Right ventricle myocardium superior (tissue), 1 donor: ENCODE data around the gene RPL7L1. TPM values are rescaled to one million over a fixed set of nuclear protein-coding genes. Genes with fewer than 3 reads are reported as not detected.
"Not testable (repeated sequence)": the region's sequence is repeated elsewhere in the genome, so short reads cannot be mapped to it uniquely, and the experiment has no call there.

Experiments used
- ATAC-seq: fragments of 200-7000 bp; cut with Tn5 transposase; one replicate; pipeline ENCODE4 v1.9.1; 2020; ENCODE audit warnings: mild to moderate bottlenecking; ENCODE audit not compliant: poor library complexity
- DNase-seq: peaks from one replicate; pipeline ENCODE4 v3.0.0-alpha.2; 2020
- intact Hi-C: fragments of 100-400 bp; cut with DNase I; formaldehyde crosslinking; loops from one replicate; pipeline ENCODE4 v1.11.2; 2022
- long read RNA-seq: library from polyadenylated mRNA; unstranded; transcript quantifications from one replicate; pipeline ENCODE4 v2.0.0, GENCODE V29; 2021
- total RNA-seq: library from RNA; stranded (reverse); fragmentation: NEBNext Ultra II Directional; extraction: Animal tissue kit (Norgen Biotek cat#: 25700); gene quantifications from one replicate; pipeline ENCODE4 v1.2.1, GENCODE V29; 2021
- donor health status: DM: no; HTN: yes; CAD: no; lungs with severe emphysema.

The RPL7L1 gene
- total RNA-seq = 39.5 TPM
- long read RNA-seq, full-length matches to known transcripts = 22 of 36 reads
- long read RNA-seq, partial matches to known transcripts = 4 of 36 reads
- long read RNA-seq, other reads (novel, unspliced or antisense) = 10 of 36 reads

DNA sequence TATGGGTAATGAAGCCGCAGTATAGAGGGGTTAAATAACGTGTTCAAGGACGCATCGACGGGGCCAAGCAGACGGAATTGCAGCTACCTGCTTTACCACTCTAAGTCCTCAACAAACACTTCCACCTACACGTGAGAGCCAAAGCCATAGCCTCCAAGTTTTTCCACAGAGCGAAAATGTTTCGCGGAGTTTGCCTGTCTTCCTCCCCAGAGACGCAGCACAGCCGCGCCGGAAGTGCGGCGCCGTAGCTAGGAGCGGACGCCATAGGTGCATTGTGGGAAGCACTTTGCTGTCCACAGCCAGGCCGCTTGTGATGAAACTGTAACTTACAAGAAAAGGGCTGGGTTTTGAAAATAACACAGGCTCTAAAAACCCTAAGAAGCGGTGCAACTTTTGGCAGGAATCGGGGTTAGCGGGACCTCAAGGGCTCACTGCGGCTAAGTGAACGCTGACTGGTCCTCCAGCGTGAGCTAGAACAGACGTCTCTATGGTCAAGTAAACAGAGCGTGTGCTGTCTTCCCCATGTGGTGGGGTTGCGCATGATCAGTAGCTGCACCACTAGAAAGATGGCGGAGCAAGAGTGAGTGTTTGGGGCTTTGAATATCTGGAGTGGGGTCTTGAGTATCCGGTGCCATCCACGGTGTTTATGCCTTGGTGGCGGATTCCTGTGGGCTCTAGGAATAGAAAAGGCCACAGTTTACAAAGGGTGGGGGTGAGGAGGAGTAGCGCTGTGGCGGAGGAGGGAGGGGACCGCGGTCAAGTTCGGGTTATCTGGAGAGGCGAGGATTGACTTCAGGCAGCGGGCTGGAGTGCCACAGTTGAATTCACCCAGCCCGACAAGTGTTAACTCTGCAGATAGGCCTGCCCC lies at the start of gene RPL7L1:
TSS of gene RPL7L1 (plus strand) at position 245 of the 868 bp plus-strand sequence. CDS start at position 540, 295 bp downstream.
- intact Hi-C loops = loop anchor here (5.0 kb wide), 1 partner anchor 217 kb away; no protein-coding TSS in a partner anchor
- ATAC-seq (peak; percentile 98), DNase-seq (peak; percentile 90)

DNA sequence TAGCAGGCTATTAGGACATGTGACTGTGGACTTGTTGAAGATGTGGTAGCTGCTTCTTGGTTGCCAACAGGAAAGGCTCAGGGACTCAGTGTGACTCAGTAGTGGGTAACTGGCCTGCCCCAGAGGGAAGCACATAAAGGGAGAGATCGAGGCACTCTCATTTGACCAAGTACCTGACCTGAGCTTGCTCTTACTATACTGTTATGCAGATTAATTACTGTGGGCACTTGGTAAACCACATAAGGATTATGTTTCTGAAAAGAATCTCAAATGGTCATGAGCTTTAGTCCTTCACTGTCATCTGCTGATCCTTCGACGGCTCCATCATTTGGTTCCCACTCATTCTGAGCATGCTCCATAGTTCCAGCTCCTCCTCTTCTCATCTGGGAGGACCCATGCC lies 48.2 kb upstream of the RPL7L1 start:
- intact Hi-C loops = no loop called here
- no peak for ATAC-seq

DNA sequence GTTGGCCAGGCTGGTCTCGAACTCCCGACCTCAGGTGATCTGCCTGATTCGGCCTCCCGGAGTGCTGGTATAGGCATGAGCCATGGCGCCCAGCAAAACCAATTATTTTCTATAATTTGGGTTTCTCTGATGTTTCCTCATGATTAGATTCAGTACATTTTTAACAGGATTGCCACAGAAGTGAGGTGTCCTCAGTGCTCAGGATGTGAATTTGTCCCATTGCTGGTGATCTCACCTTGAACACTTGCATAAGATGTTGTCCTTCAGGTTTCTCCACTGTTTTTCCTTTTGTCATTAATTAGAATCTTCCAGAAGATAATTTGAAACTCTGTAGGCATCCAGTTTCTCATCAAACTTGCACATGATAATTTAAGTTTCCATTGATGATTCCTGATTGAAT lies 45.4 kb upstream of the RPL7L1 start:
- intact Hi-C loops = no loop called here
- ATAC-seq (no peak), DNase-seq (no peak)

More for the DNA sequence above, 48.2 kb upstream of the RPL7L1 start:
- DNase-seq = no peak

DNA sequence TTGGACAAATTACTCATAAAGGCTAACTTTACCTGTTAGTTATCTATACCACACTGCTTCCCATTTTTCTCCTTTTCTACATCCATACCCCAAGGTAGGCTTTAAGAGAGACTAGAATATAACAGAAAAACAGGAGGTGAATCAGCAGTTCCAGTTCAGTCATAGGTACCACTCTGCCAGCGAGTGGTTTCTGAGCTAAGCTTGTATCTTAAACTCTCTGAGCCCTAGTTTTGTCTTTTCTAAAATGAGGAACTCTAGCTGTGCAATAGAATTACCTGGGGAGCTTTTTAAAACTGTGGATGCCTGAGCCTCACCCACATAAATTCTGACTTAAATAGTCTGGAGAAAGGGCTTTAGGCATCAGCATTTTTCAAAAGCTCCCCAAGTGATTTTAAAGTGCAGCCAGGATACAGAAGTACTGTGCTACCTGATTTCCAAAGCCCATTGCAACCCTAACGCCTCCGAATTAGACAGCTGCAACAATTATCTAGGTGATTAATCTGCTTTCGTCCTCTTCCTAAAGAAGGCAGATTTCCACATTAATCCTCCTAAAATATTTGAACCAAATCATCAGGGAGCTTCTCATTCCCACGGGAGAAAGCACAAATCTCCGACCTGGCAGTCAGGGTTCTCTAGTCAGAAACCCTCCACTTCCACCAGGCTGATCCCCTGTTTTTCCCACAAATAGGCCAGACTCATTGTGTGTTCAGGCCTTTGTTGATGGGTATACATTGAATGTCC lies 37.4 kb upstream of the RPL7L1 start:
- intact Hi-C loops = no loop called here
- ATAC-seq = no peak
- DNase-seq = no peak

DNA sequence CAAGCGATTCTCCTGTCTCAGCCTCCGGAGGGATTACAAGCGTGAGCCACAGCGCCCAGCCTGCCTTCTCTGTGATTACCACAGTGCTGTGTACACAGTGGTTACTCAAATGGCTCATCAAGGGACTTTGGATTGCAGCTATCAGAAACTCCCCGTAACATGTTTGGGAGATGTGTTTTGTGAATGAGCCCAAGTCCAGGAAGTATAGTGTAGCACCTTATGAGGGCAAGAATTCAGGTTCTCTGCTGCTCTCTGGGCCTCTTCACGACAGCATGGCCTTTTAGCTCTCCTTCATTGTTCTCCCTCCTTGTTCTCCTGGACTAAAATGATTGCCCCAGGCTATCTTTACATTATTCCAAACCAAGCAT lies 34.1 kb upstream of the RPL7L1 start:
- intact Hi-C loops = no loop called here
- DNase-seq (no peak), ATAC-seq (no peak)

DNA sequence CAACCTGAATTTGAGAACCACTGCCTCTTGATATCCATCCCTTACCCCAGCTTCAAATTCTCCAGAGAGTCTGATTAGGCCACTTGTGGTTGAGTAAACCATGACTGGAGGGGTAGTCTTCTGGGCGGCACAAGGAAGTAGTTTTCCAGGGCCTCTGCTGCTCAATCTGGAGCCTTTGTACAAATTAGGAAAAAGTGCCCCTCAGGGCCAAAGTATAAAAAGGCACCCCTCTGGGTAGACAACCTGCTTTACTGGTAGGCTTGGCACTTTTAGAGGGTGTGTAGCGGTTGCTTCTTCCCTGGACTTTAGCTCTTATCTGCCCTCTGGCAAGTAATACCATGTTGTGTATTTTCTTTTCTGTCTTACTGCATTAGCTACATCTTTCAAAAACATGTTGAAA lies 32.9 kb upstream of the RPL7L1 start:
- DNase-seq (no peak), ATAC-seq (no peak)
- intact Hi-C loops = no loop called here

DNA sequence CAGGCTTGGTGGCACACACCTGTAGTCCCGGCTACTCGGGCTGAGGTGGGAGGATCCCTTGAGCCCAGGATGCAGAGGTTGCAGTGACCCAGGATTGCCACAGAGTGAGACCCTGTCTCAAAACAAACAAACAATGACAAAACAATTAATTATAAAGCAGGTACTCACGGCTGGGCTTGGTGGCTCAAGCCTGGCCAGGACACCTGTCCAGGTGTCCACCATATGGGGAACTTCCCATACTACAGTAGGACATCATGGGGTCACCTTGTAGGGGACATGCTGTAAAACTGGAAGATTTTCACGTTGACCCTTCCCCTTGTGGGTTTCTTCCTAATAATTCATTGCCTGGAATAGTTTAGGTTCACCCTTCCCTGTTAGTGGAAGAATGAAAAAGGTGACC lies 30.7 kb upstream of the RPL7L1 start:
- intact Hi-C loops = no loop called here
- ATAC-seq = no peak
- DNase-seq = no peak

DNA sequence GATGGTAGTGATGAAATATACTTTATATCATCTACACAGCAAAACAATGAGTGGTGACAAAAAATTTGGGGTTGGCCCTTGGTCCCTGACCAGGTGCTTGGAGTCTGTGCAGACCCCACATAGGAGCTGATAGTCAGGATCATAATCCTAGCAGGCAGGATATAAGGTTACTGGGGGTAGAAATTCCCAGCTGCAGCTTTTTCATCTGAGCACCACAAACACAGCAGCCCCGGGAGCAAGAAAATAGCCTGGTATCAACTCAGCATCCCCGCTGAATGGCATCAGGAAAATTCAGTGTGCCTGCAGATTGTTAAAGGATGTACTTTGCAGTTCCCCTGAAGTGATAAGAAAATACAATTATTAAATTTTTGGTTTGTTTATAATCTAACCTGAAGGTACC lies 27.8 kb upstream of the RPL7L1 start:
- ATAC-seq (no peak), DNase-seq (no peak)
- intact Hi-C loops = no loop called here

DNA sequence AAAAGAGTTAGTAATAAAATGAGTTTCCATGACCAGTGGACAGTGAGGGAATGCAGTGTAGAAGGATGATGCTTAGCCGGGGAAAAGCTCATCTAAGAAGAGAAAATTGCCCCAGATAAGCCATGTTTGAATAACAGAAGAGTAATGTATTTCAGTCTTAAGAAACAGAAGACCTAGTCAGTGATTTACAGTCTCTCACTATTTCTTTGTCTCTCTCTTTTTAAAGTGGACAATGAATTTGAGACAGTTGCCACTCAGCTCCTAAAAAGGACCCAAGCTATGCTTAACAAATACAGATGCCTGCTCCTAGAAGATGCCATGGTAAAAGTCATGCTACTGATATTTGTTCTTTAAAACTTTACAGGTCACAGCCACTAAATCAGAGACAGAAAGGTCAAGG lies 19.4 kb upstream of the RPL7L1 start:
- DNase-seq = no peak
- intact Hi-C loops = no loop called here
- ATAC-seq = no peak

DNA sequence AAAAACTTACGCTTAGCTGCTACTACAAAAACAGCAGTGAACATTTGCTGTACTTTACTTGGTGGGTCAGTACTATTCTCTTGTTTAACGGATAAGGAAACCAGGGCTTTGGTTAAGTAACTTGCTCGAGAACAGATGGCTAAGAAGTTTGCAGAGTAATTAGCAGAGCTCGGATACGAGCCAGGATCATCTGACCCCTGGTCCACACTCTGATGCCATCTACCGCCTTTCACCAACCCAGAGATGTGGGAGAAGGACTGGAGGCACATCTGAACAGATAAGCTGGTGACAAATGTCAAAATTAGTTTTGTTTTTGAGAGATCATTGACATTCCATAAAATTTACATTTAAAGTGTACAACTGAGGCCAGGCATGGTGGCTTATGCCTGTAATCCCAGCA lies 18.9 kb upstream of the RPL7L1 start:
- intact Hi-C loops = no loop called here
- DNase-seq (no peak), ATAC-seq (no peak)

DNA sequence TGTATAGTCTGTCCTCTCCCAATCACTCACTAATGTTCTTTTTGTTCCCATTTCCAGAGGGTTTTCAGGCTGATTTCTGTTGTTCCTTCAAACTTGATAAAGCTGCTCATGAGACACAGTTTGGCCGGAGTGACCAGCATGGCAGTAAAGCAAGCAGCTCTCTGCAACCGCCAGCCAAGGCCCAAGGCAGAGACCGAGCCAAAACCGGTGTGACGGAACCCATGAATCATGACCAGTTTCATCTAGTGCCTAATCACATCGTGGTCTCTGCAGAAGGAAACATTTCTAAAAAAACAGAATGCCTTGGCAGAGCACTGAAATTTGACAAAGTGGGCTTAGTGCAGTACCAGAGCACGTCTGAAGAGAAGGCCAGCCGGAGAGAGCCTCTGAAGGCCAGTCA lies 14.8 kb upstream of the RPL7L1 start:
- DNase-seq (no peak), ATAC-seq (no peak)
- intact Hi-C loops = loop anchor here (5.0 kb wide), 1 partner anchor 197 kb away; no protein-coding TSS in a partner anchor

DNA sequence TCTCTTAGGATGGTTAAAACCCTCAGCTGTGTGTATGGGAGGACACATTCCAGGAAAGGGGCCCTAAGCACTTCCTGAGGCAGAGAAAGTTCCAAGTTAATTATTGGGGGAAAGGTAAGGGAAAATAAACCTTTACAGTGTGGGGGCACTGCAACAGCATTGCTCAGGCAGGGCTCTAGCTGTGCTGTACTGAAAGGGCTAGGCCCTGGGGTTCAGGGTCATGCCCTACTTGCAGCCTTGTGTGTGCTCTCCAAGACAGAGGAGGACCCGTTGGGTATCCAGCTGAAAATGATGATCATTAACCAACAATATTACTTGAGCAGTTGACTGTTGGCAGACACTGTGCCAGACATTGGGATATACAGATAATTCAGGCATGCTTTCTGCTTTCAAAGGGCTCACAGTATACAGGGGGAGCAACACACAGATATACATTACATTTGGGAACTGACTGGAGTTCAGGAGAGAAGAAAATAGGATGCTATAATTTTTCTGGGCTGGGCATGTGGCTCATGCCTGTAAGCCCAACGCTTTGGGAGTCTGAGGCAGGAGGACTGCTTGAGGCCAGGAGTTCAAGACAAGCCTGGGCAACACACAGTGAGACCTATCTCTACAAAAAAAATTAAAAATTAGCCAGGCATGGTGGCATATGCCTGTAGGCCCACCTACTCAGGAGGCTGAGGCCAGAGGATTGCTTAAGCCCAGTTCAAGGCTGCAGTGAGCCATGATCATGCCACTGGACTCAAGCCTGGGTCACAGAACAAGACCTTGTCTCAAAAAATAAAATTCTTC lies 9.1 kb upstream of the RPL7L1 start:
- intact Hi-C loops = no loop called here
- DNase-seq = no peak
- ATAC-seq = no peak

DNA sequence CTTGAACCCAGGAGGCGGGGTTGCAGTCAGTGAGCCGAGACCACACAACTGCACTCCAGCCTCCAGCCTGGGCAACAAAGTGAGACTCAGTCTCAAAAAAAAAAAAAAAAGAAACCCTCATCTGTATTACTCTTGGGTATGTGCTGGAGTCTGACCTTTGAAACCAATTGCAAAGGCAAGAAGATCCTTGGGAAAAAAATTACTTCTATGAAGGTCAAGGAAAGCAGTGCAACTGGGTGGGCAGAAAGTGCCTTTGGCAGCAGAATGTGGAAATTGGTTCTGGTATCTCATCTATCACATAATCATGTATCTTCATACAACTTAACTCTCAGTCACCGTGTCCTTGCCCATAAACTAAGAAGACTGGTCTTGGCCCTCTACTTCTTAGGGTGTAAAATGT lies 7.7 kb upstream of the RPL7L1 start:
- intact Hi-C loops = no loop called here
- DNase-seq (no peak), ATAC-seq (no peak)

DNA sequence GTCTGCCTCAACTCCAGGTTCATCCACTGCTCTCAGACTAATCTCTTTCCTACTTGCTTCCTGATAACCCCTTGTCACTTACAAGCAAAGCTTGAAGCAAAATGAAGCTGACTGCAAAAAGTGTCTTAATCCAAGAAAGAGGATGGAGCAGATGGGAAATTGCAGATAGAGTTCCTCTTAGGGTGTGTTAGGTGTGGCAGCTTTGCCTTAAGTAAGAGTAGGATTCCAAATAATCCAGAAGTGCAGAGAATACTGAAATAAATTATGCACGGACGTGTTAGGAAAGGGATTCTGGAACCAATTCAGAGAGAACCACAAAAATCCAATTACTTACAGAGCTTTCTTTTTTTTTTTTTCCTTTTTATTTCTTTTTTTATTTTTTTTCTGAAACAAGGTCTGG lies 6.1 kb upstream of the RPL7L1 start:
- intact Hi-C loops = no loop called here
- no peak for ATAC-seq
- no peak for DNase-seq

DNA sequence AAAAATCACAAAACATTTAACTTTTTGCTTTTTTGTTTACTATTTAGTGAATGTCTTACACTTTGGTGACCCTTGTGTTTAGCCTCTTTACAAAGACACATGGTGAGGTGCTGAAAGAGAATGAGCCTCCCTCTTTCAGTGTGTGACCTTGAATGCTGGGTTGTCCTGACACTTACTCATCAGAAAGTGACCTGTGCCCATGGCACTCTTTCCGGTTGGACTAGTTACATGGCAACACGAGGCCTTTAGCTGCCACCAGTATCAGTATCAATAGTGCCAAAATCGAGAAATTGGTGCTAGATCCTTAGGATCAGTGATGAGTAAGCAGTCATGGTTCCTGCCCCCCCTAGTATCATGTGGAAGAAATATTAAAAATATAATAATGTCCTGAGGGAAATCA lies 1.7 kb upstream of the RPL7L1 start:
- intact Hi-C loops = loop anchor here (5.0 kb wide), 1 partner anchor 215 kb away; no protein-coding TSS in a partner anchor
- DNase-seq (no peak), ATAC-seq (no peak)

DNA sequence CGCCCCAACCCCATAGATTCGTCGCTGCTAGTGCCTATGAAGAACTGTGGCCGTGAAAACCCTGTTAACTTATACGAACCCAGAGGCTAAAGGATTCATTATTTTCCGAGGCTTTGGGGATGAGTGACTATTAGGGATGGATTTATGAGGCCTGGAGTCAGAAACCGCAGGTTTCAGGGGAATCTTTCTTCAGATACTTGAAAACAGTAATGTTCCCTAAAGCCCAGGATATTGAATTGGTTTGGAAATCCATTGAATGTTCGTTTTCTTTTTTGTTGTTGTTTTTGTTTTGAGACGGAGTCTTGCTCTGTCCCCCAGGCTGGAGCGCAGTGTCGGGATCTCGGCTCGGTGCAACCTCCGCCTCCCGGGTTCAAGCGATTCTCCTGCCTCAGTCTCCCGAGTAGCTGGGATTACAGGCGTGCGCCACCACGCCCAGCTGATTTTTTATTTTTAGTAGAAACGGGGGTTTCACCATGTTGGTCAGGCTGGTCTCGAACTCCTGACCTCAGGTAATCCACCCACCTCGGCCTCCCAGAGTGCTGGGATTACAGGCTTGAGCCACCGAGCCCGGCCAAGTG lies 913 bp downstream of the RPL7L1 start:
- intact Hi-C loops, ATAC-seq, DNase-seq: not testable (repeated sequence)

DNA sequence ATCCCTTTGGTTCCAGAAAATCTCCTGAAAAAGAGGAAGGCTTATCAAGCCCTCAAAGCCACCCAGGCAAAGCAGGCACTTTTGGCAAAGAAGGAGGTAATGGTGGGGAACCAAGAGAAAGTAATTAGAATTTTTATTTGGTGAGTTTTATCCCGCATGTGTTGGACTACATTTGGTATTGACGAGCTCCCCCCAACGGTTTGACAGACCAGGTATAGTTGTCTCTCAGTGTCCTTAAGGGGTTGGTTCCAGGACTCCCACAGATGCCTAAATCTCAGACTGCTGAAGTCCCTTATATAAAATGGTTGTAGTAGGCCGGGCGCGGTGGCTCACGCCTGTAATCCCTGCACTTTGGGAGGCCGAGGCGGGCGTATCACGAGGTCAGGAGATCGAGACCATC lies 1.5 kb downstream of the RPL7L1 start:
- DNase-seq, intact Hi-C loops, ATAC-seq: not testable (repeated sequence)

DNA sequence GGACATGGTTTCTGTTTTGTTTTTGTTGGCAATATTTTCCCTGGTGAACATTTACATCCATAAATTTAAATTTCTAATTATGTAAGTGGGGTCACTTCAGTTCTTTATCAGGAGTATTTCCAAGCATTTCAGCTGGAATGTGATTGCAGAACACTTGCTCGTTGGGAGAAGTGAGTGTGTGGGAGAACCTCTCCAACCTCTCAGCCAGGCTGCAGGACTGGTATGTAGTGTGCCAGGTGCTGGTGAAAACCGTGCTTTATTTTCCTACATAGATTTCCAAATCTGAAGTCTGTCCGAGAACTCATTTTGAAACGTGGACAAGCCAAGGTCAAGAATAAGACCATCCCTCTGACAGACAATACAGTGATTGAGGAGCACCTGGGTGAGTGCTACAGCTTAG lies 6.3 kb downstream of the RPL7L1 start:
- ATAC-seq = no peak
- intact Hi-C loops = no loop called here
- no peak for DNase-seq

DNA sequence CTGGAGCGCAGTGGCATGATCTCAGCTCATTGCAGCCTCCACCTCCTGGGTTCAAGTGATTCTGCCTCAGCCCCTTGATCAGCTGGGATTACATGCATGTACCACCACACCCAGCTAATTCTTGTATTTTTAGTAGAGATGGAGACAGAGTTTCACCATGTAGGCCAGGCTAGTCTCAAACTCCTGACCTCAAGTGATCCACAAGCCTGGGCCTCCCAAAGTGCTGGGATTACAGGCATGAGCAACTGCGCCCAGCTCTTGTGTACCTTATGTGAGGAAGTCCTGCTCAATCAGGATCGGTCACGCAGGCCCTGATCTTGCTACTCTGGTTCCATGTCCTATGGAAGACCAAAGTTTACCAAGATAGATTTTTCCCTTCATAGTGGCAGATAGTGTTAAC lies 8.8 kb downstream of the RPL7L1 start:
- not testable (repeated sequence) for ATAC-seq, DNase-seq

More for the DNA sequence above, 8.8 kb downstream of the RPL7L1 start:
- intact Hi-C loops = not testable (repeated sequence)
